Lower lobe of right lung (tissue), 2 donors: ENCODE results near the gene CTNNBL1. TPM values are rescaled to one million over a fixed set of nuclear protein-coding genes. Genes with fewer than 3 reads are reported as not detected.

Experiments used
- ATAC-seq, 2 donors: fragments of 200-7000 bp; cut with Tn5 transposase; one replicate each; pipeline ENCODE4 v1.9.1; 2020 to 2022; ENCODE audit warnings: mild to moderate bottlenecking in 2 of 2, moderate library complexity in 2 of 2
- DNase-seq: peaks from one replicate; pipeline ENCODE4 v3.0.0-alpha.2; 2020
- H3K27ac ChIP-seq: fragments of 200-600 bp; one replicate; pipeline ENCODE4 v1.8.0; 2022
- H3K27me3 ChIP-seq: fragments of 200-600 bp; one replicate; pipeline ENCODE4 v1.8.0; 2022; ENCODE audit warnings: low read depth
- H3K36me3 ChIP-seq: fragments of 200-600 bp; one replicate; pipeline ENCODE4 v1.8.0; 2022; ENCODE audit warnings: mild to moderate bottlenecking
- H3K4me1 ChIP-seq: fragments of 200-600 bp; one replicate; pipeline ENCODE4 v1.8.0; 2022
- H3K4me3 ChIP-seq: fragments of 200-600 bp; one replicate; pipeline ENCODE4 v1.8.0; 2022; ENCODE audit warnings: mild to moderate bottlenecking
- H3K9me3 ChIP-seq: fragments of 200-600 bp; one replicate; pipeline ENCODE4 v1.8.0; 2022
- CTCF ChIP-seq: fragments of 200-600 bp; IDR thresholded peaks from one replicate; pipeline ENCODE4 v1.8.0; 2022; ENCODE audit warnings: antibody characterized with exemption, mild to moderate bottlenecking
- intact Hi-C: fragments of 100-400 bp; cut with DNase I; formaldehyde crosslinking; loops from one replicate; pipeline ENCODE4 v1.11.0; 2022
- total RNA-seq: library from RNA; stranded (reverse); fragmentation: NEBNext Ultra II Directional; extraction: Animal tissue kit (Norgen Biotek cat#: 25700); gene quantifications from one replicate; pipeline ENCODE4 v1.2.1, GENCODE V29; 2021
- donor health status: DM: no; HTN: yes; CAD: no; lungs with severe emphysema.

Gene CTNNBL1
- total RNA-seq, 1 donor from 2014 or later, result 52.3 TPM

- DNase-seq (no peak), ATAC-seq (peak; percentile 40 to 55)
- Histone ChIP-seq H3K9me3 (no peaks in the 10 kb centered on the region), H3K27me3 (peaks cover 41% of the 10 kb centered on the region), H3K27ac (no peak within 1 kb of the TSS), H3K4me1 (peaks cover 13% of the 10 kb centered on the region), H3K36me3 (no peaks in the 10 kb centered on the region), H3K4me3 (peak within 1 kb of the TSS; percentile 51)
- intact Hi-C loops, result no loop called here
- no peak for TF ChIP-seq CTCF
These were observed 208.9 kb downstream of the CTNNBL1 start, which contains the start of gene VSTM2L for GRCh38 chr20:37902504-37903313. Gene VSTM2L (plus strand): TSS chr20:37903127. CDS start chr20:37903351, 224 bp downstream.

GRCh38 chr20:37903317-37904007 lies 209.6 kb downstream of the CTNNBL1 start:
- intact Hi-C loops, result no loop called here
- Histone ChIP-seq H3K4me1 (peaks cover 13% of the 10 kb centered on the region), H3K27me3 (peaks cover 41% of the 10 kb centered on the region), H3K36me3 (no peaks in the 10 kb centered on the region), H3K9me3 (no peaks in the 10 kb centered on the region), H3K4me3 (peak overlapping the region; percentile 51), H3K27ac (no peak overlapping the region)
- DNase-seq (no peak), ATAC-seq (no peak)
- peak; percentile 34 for TF ChIP-seq CTCF

- Histone ChIP-seq H3K27me3 (peaks cover 41% of the 10 kb centered on the region), H3K4me3 (peak overlapping the region; percentile 51), H3K9me3 (no peaks in the 10 kb centered on the region), H3K27ac (no peak overlapping the region), H3K4me1 (peaks cover 13% of the 10 kb centered on the region), H3K36me3 (no peaks in the 10 kb centered on the region)
- DNase-seq, result no peak
- intact Hi-C loops, result no loop called here
- ATAC-seq, result no peak
- TF ChIP-seq CTCF, result no peak
These were observed 210.3 kb downstream of the CTNNBL1 start for GRCh38 chr20:37904008-37904642.

GRCh38 chr20:37904845-37905373 lies 211.1 kb downstream of the CTNNBL1 start:
- H3K9me3 ChIP-seq, result no peaks in the 10 kb centered on the region
- no peaks in the 10 kb centered on the region for H3K36me3 ChIP-seq
- no peak overlapping the region for H3K27ac ChIP-seq
- H3K27me3 ChIP-seq, result peaks cover 41% of the 10 kb centered on the region
- intact Hi-C loops, result no loop called here
- TF ChIP-seq CTCF, result no peak
- peaks cover 13% of the 10 kb centered on the region for H3K4me1 ChIP-seq
- H3K4me3 ChIP-seq, result no peak overlapping the region
- DNase-seq, result no peak
- no peak for ATAC-seq
